ENCODE results near the gene SYT13. TPM values are rescaled to one million over a fixed set of nuclear protein-coding genes. Genes with fewer than 3 reads are reported as not detected.
A peak's percentile ranks its signal among the peaks of the same experiment; 100 is the strongest.

Gene SYT13
- total and polyA plus RNA-seq, 8 donors: 0.21 to 5.5 (median 4.4) TPM

DNA sequence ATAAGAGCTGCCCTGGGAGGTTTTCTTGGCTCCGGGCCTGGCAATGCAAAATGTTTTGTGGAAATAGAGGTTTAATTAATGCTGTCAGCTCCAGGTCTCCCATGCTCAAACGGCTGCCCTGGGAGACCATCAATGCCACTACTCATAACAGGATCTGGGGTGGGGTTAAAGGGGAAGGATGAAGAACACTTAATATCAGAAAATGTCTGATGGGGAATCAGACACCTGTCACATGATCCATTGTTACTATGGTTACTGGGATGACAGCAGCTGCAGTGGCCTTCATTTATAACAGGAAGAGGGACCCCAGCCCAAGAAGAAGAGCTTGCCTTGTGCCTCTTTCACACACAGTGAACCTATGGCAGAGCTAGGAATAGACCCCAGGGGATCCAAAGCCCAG is 2.2 kb upstream of the SYT13 start:
- Histone ChIP-seq H3K4me3 (no peak overlapping the region), H3K4me1 (no peaks in the 10 kb centered on the region), H3K27me3 (peaks cover 26 to 90% of the 10 kb centered on the region in 2 donors), H3K9me3 (peaks cover 0 to 5% of the 10 kb centered on the region in 2 donors), H3K27ac (no peak overlapping the region), H3K36me3 (no peaks in the 10 kb centered on the region)
- TF ChIP-seq, protein P1, sequence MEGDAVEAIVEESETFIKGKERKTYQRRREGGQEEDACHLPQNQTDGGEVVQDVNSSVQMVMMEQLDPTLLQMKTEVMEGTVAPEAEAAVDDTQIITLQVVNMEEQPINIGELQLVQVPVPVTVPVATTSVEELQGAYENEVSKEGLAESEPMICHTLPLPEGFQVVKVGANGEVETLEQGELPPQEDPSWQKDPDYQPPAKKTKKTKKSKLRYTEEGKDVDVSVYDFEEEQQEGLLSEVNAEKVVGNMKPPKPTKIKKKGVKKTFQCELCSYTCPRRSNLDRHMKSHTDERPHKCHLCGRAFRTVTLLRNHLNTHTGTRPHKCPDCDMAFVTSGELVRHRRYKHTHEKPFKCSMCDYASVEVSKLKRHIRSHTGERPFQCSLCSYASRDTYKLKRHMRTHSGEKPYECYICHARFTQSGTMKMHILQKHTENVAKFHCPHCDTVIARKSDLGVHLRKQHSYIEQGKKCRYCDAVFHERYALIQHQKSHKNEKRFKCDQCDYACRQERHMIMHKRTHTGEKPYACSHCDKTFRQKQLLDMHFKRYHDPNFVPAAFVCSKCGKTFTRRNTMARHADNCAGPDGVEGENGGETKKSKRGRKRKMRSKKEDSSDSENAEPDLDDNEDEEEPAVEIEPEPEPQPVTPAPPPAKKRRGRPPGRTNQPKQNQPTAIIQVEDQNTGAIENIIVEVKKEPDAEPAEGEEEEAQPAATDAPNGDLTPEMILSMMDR (IDR thresholded peaks at IDR 0.05): no peak
- ATAC-seq (no peak), DNase-seq (no peak)
- intact Hi-C loops (cut with DNase I): no loop called here

DNA sequence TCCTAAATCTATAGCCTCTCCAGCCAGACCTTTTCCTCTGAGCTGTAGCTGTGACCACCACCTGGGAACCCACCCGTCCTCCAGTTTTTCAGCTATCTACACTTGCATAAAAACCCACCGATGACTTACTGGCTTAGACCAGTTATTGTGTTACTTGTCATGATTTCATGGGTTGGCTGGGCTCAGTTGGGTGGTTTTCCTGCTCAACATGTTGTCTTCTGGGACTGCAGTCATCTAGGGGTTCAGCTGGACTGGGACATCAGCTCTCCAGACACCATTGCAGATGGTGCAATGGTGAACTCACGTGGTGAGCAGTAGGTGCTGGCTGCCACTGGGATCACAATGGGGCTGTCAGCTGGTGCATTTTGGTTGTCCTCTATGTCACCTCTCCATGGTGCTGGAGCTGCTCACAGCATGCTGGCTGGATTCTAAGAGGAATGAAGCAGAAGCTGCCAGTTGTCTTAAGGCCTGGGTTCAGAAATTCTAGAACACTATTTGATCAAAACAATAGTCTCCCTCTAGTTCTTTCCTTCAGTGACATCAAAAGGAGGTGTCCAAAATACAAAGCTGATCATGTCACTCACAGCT is 1.3 kb upstream of the SYT13 start:
- Histone ChIP-seq H3K4me1 (no peaks in the 10 kb centered on the region), H3K4me3 (no peak overlapping the region), H3K27me3 (peaks cover 26 to 93% of the 10 kb centered on the region in 2 donors), H3K36me3 (no peaks in the 10 kb centered on the region), H3K9me3 (peaks cover 0 to 5% of the 10 kb centered on the region in 2 donors), H3K27ac (no peak overlapping the region)
- DNase-seq: no peak
- TF ChIP-seq, protein P1 (IDR thresholded peaks at IDR 0.05): no peak
- intact Hi-C loops (cut with DNase I): no loop called here
- ATAC-seq: no peak

DNA sequence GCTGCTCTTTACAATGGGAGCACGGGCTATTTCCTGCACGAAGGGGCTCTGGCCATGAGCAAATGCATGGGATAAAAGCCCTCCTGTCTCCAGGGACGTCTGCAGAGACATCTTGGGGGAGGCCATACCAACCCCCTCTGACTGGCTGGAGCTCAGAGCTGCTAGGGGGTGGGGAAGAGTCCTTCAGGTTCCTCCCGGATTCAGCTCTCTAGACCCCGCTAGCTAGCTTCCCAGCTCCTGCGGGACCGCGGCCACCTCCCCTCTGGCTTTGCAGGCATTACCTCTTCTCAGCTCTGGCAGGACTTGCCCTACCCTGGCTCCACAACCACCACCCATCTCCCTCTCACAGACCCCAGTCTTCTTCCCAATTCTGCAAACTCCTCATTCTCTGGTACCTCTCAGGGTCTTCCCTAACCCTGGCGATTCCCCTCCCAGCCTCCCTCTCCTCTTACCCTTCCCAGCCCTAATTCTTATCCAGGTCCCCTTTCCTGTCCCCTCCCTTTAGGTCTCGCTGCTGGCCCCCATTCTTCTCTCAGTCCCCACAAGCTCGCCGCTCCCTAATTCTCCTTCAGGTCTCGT is 802 bp downstream of the SYT13 start:
- H3K36me3 ChIP-seq: no peaks in the 10 kb centered on the region
- H3K9me3 ChIP-seq: peaks cover 0 to 5% of the 10 kb centered on the region in 2 donors
- intact Hi-C loops (cut with DNase I): no loop called here
- no peak overlapping the region for H3K4me3 ChIP-seq
- no peak overlapping the region for H3K27ac ChIP-seq
- no peaks in the 10 kb centered on the region for H3K4me1 ChIP-seq
- DNase-seq: no peak
- TF ChIP-seq, protein P1 (IDR thresholded peaks at IDR 0.05): no peak
- H3K27me3 ChIP-seq: peaks cover 26 to 79% of the 10 kb centered on the region in 2 donors
- ATAC-seq: no peak

DNA sequence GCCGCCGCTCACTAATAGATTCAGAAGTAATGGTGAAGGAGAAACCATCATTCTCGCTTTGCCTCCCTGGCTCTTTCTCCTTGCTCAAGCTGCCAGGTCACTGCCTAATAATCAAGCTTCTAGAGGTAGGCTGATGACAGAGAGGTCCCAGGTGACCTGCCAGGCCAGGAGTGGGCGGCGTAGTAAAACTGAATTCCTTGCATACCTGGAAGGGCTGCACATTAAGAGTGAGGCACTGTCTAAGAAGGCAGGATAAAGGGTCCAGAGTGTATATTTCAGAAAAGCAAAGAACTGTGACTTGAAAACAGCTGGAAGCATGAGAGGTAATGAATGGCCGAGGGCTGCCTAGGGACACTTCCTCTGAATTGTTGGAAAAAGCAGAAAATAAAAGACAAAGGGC is 4.1 kb downstream of the SYT13 start:
- DNase-seq: no peak

DNA sequence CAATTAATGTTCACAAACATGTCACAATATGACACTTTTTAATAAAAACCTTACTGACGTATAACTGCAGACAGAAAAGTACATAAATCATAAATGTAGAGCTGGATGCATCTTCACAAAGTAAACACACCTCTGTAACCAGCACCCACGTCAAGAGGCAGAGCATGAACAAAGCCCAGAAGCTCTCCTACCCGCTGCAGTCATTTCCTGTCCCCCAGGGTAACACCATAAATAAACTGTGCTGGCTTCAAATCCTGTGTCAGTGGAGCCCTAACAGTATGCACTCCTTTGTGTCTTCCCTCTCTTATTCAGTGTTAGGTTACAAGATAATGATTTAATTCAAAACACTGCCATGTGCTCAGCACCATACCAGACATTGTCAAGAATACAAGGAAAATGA is 5.7 kb downstream of the SYT13 start:
- TF ChIP-seq, protein P1 (IDR thresholded peaks at IDR 0.05): no peak
- no peak overlapping the region for H3K4me3 ChIP-seq
- no peaks in the 10 kb centered on the region for H3K36me3 ChIP-seq
- H3K27ac ChIP-seq: no peak overlapping the region
- no peaks in the 10 kb centered on the region for H3K9me3 ChIP-seq
- H3K27me3 ChIP-seq: peaks cover 7 to 44% of the 10 kb centered on the region in 2 donors
- H3K4me1 ChIP-seq: no peaks in the 10 kb centered on the region
- ATAC-seq: no peak
- intact Hi-C loops (cut with DNase I): no loop called here
- no peak for DNase-seq

More for the DNA sequence above, 4.1 kb downstream of the SYT13 start:
- Histone ChIP-seq H3K36me3 (no peaks in the 10 kb centered on the region), H3K27me3 (peaks cover 20 to 60% of the 10 kb centered on the region in 2 donors), H3K4me1 (no peaks in the 10 kb centered on the region), H3K27ac (no peak overlapping the region), H3K4me3 (no peak overlapping the region), H3K9me3 (no peaks in the 10 kb centered on the region)
- peak; percentile 39 for ATAC-seq
- intact Hi-C loops (cut with DNase I): no loop called here
- TF ChIP-seq, protein P1 (IDR thresholded peaks at IDR 0.05): no peak

Measured in left lung (tissue), 10 donors.